Body of pancreas (tissue), 4 donors: ENCODE measurements around the gene MAD1L1. TPM values are rescaled to one million over a fixed set of nuclear protein-coding genes. Genes with fewer than 3 reads are reported as not detected.

Experiments used
- ATAC-seq: fragments of 150-250 bp; one replicate; pipeline ENCODE4 v1.9.1; 2016
- DNase-seq, 4 donors: peaks; one replicate each; pipeline ENCODE4 v3.0.0-alpha.2; 2019
- H3K27ac ChIP-seq, 4 donors: fragments of 200-600 bp; sonication (generic); 1 replicate in 3 of 4; 2 replicates in 1 of 4; pipeline versions ENCODE4 v1.5.1 to v1.6.1; 2016 to 2019; ENCODE audit warnings: mild to moderate bottlenecking in 1 of 4, mixed read lengths in 1 of 4, moderate library complexity in 1 of 4
- H3K27me3 ChIP-seq, 2 donors: fragments of 200-600 bp; sonication (generic); one replicate each; pipeline ENCODE4 v1.6.0; 2016; ENCODE audit warnings: mild to moderate bottlenecking in 1 of 2
- H3K36me3 ChIP-seq, 2 donors: fragments of 200-600 bp; sonication (generic); replicated peaks in 1 of 2; 2 replicates each; pipeline ENCODE4 v1.5.1; 2016; ENCODE audit warnings: low read depth in 2 of 2; ENCODE audit not compliant: insufficient read depth in 1 of 2
- H3K4me1 ChIP-seq: fragments of 200-600 bp; sonication (generic); one replicate; pipeline ENCODE4 v1.6.0; 2016
- H3K4me3 ChIP-seq, 2 donors: fragments of 200-600 bp; sonication (generic); 1 replicate in 1 of 2; 2 replicates in 1 of 2; pipeline ENCODE4 v1.5.1; 2016 to 2019
- H3K9me3 ChIP-seq, 3 donors: fragments of 200-600 bp; sonication (generic); 1 replicate in 2 of 3; 2 replicates in 1 of 3; pipeline ENCODE4 v1.5.1; 2016
- POLR2A ChIP-seq, 3 donors: fragments of 450-650 bp; IDR thresholded peaks; one replicate each; pipeline ENCODE4 v1.6.1; 2016; ENCODE audit warnings: antibody characterized with exemption in 3 of 3, mild to moderate bottlenecking in 2 of 3
- WGBS, 2 donors: methylation state at CpG; one replicate each; pipeline ENCODE4 v1.1.5; 2017; 5-methylcytosine and 5-hydroxymethylcytosine counted together
- intact Hi-C: fragments of 100-400 bp; cut with DNase I; formaldehyde crosslinking; loops from one replicate; pipeline ENCODE4 v1.15.1; 2023
- total RNA-seq, 2 donors: library from RNA; depleted of rRNA; stranded (reverse); fragments of >200 nt; gene quantifications; one replicate each; pipeline ENCODE4 v1.1.0, GENCODE V29; 2016
- TF ChIP-seq, protein P1 (sequence below), 7 experiments: fragments of 450-650 bp in 4 of 7; fragments of 200-600 bp in 3 of 7; sonication (generic) in 3 of 7; IDR thresholded peaks; one replicate each; pipeline ENCODE4 v1.5.1; 2016 to 2019; ENCODE audit warnings: antibody characterized with exemption in 7 of 7

MAD1L1 gene
- total RNA-seq, 2 donors from 2014 or later = 14.0 to 66.9 TPM

DNA sequence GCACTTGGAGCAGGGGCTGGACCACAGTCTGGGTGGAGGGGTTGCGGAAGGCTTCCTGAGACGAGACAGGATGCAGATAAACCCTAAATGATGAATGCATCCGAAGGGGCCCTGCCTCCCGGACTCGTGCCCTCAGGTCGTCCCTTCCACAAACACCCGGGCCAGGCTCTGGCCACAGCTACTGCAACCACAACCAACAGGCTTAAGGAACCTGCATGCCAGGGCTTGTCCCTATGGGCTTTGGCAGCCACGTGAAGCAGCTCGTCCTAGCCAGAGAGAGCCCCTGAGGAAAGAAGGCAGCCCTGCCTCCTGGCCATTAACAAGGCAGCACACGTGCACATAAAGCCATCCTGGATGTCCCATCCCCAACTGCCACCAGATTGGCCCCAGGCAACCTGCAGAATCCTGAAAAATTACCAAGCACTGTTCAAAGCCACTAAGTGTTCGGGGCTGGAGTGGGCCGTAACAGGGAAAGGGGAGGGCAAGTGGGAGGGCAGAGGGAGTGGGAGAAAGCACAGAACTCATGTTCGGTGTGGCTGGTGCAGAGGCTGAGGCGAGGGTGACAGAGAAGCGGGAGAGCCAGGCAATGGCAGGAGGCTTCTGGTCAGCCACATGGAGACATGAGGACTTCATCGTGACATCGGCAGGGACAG lies 62.7 kb downstream of the MAD1L1 start:
- Histone ChIP-seq H3K4me3 (no peak overlapping the region), H3K9me3 (no peaks in the 10 kb centered on the region), H3K27ac (no peak overlapping the region), H3K27me3 (no peaks in the 10 kb centered on the region), H3K4me1 (peaks cover 9% of the 10 kb centered on the region), H3K36me3 (no peaks in the 10 kb centered on the region)
- no peak for TF ChIP-seq POLR2A (IDR thresholded peaks at IDR 0.05)
- TF ChIP-seq, protein P1, sequence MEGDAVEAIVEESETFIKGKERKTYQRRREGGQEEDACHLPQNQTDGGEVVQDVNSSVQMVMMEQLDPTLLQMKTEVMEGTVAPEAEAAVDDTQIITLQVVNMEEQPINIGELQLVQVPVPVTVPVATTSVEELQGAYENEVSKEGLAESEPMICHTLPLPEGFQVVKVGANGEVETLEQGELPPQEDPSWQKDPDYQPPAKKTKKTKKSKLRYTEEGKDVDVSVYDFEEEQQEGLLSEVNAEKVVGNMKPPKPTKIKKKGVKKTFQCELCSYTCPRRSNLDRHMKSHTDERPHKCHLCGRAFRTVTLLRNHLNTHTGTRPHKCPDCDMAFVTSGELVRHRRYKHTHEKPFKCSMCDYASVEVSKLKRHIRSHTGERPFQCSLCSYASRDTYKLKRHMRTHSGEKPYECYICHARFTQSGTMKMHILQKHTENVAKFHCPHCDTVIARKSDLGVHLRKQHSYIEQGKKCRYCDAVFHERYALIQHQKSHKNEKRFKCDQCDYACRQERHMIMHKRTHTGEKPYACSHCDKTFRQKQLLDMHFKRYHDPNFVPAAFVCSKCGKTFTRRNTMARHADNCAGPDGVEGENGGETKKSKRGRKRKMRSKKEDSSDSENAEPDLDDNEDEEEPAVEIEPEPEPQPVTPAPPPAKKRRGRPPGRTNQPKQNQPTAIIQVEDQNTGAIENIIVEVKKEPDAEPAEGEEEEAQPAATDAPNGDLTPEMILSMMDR (IDR thresholded peaks at IDR 0.05) = no peak
- WGBS, 2 donors = 93 to 95% methylated on average over 15 to 17 of the region's 17 CpGs
- no peak for DNase-seq
- no peak for ATAC-seq
- intact Hi-C loops = no loop called here

DNA sequence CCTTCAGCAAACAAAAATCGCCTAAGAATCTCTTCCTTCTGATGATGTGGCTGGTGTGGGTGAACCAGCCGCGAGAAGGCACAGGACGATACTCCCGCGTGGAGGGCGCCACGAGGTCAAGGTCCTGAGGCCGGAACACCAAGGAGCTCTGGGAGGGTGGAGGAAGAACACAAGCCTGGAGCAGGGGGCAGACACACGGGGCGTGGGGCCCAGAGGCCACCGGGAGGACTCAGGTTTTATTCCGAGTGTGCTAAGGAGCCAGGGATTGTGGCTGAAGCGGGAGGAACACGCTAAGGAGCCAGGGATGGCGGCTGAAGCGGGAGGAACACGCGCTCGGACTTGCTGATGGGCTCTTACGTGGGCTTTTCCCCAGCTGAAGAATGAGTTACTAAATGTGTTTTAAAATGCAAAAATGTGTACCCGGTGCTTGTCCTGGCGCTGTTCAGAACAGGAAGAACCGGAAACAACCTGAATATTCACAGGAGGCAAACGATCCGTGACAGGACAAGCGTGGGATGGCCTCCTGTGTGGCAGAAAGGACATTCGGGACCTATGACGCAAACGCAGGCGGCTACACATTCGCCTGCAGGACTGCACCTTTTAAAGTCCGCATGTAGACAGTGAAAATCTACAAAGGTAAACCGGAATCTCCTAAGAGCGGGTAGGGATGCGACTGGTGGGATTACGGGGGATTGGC lies 64.0 kb downstream of the MAD1L1 start:
- 91 to 94% methylated on average over 37 of the region's 37 CpGs for WGBS, 2 donors
- H3K9me3 ChIP-seq = no peaks in the 10 kb centered on the region
- no peak overlapping the region for H3K27ac ChIP-seq
- H3K36me3 ChIP-seq = no peaks in the 10 kb centered on the region
- intact Hi-C loops = no loop called here
- no peak overlapping the region for H3K4me3 ChIP-seq
- peaks cover 9% of the 10 kb centered on the region for H3K4me1 ChIP-seq
- DNase-seq = no peak
- ATAC-seq = no peak
- TF ChIP-seq, protein P1 (IDR thresholded peaks at IDR 0.05) = no peak
- no peak for TF ChIP-seq POLR2A (IDR thresholded peaks at IDR 0.05)
- H3K27me3 ChIP-seq = no peaks in the 10 kb centered on the region

- TF ChIP-seq, protein P1 (IDR thresholded peaks at IDR 0.05) = no peak
- no peak for TF ChIP-seq POLR2A (IDR thresholded peaks at IDR 0.05)
- H3K4me3 ChIP-seq = no peak overlapping the region
- H3K36me3 ChIP-seq = no peaks in the 10 kb centered on the region
- 94 to 98% methylated on average over 11 to 25 of the region's 25 CpGs for WGBS, 2 donors
- H3K27ac ChIP-seq = no peak overlapping the region
- H3K4me1 ChIP-seq = no peaks in the 10 kb centered on the region
- no peaks in the 10 kb centered on the region for H3K27me3 ChIP-seq
- no peaks in the 10 kb centered on the region for H3K9me3 ChIP-seq
- intact Hi-C loops = no loop called here
- no peak for DNase-seq
- ATAC-seq = no peak
Measured at GRCh38 chr7:2166625-2167280, 66.0 kb downstream of the MAD1L1 start.

DNA sequence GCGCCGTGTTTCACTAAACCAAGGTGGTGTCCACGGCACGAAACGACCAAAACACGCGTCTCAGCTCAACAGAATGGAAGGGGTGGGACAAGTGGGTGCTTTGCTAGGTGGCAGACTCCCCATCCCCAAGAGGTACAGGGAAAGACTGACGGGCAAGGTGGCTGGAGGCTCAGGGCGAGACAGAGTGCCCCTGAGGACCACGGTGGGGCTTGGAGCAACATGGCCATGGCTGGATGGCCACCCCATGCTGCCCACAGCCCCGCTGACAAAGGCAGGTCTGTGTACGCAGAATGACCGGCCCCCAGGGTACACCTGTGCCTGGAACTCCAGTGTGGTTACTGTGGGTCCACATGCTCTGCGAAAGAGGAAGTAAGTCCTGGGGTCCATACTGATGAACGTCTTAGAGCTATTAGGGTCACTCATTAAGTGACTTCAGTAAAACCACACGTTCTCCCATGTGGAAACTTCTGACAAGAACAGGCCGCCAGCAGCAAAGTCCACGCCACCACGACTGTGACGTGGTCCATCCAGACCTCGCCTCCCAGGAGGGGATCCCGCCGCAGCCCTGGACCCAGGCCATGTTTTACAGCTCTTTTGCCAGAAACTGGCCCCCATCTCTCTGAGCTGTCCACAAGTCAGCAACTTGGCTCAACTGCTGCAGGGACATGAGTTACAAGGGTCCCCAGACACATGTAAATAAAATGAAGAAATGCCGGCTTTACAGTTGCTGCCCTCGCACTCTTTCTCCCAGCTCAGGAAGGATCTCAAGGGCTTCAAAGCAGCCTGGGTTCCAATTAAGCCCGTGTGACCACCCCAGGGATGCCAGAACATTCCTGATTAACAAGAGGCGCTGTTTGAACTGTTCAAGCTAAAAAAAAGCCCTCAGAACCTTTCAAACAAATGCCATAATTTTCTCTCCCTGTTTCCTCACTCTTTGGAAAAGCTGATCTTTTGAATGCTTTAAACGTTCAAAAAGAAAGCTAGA lies 66.8 kb downstream of the MAD1L1 start:
- H3K27me3 ChIP-seq = no peaks in the 10 kb centered on the region
- H3K27ac ChIP-seq = no peak overlapping the region
- intact Hi-C loops = no loop called here
- ATAC-seq (no peak), DNase-seq (no peak)
- 91 to 93% methylated on average over 26 to 28 of the region's 28 CpGs for WGBS, 2 donors
- no peak overlapping the region for H3K4me3 ChIP-seq
- H3K9me3 ChIP-seq = no peaks in the 10 kb centered on the region
- no peaks in the 10 kb centered on the region for H3K4me1 ChIP-seq
- no peak for TF ChIP-seq POLR2A (IDR thresholded peaks at IDR 0.05)
- TF ChIP-seq, protein P1 (IDR thresholded peaks at IDR 0.05) = no peak
- H3K36me3 ChIP-seq = no peaks in the 10 kb centered on the region
